ENCODE measurements around the gene BACE2. TPM values are rescaled to one million over a fixed set of nuclear protein-coding genes. Genes with fewer than 3 reads are reported as not detected.

Gene BACE2
- total and polyA plus RNA-seq, 2 of the 13 experiments (the other 11 are each of a cell fraction or from before 2014, with no cell fraction given) = 0.07 to 0.11 TPM

GRCh38 chr21:41251961-41252642 is 84.1 kb downstream of the BACE2 start:
- WGBS (ENCODE audit: low lambda C conversion rate) = 50% methylated on average over 12 of the region's 12 CpGs
- Histone ChIP-seq H3K27ac (ENCODE audit: extremely low read length, insufficient read depth, low read length) (no peak overlapping the region), H3K79me2 (ENCODE audit: insufficient read depth, low read length) (no peaks in the 10 kb centered on the region), H3K9ac (ENCODE audit: insufficient read depth, low read depth, low read length) (no peak overlapping the region), H3K9me3 (ENCODE audit: low read length) (peaks cover 10% of the 10 kb centered on the region; the same call in 1 of the 2 replicates), H3K4me1 (ENCODE audit: insufficient read depth, low read length) (peaks cover 10% of the 10 kb centered on the region; the same call in 1 of the 2 replicates), H2AFZ (ENCODE audit: low read length) (no peak overlapping the region), H4K20me1 (ENCODE audit: insufficient read depth, low read length) (no peaks in the 10 kb centered on the region), H3K4me2 (ENCODE audit: low read depth, low read length) (no peak overlapping the region), H3K27me3 (ENCODE audit: control insufficient read depth in 1 of 2, insufficient read depth in 2 of 2, low read length in 2 of 2) (peaks cover 0 to 4% of the 10 kb centered on the region in 2 experiments; a peak in 2 of 5 replicates), H3K4me3 (replicated peaks in 1 of 3; ENCODE audit: insufficient read depth in 1 of 3, low read depth in 2 of 3, low read length in 3 of 3) (no peak overlapping the region), H3K36me3 (replicated peaks in 1 of 2; ENCODE audit: control insufficient read depth in 1 of 2, insufficient read depth in 2 of 2, low read length in 2 of 2) (no peaks in the 10 kb centered on the region)
- ChIA-PET CTCF (ENCODE audit: low intra/inter-chr PET ratio, low total read pairs) (no interaction called here), POLR2A (no interaction called here)
- DNase-seq (ENCODE audit: low spot score) = no peak
- no peak for FAIRE-seq
- in situ Hi-C loops (cut with HindIII; ENCODE audit: extremely low pct_ligation_motif_present, low pct_unique_long_range_greater_than_20kb) = no loop called here
- intact Hi-C loops (cut with micrococcal nuclease; ENCODE audit: unreplicated experiment) = no loop called here
- no peak for ATAC-seq
- BruUV-seq (replicated peaks) = no TSS peak
- TF ChIP-seq, protein P1, sequence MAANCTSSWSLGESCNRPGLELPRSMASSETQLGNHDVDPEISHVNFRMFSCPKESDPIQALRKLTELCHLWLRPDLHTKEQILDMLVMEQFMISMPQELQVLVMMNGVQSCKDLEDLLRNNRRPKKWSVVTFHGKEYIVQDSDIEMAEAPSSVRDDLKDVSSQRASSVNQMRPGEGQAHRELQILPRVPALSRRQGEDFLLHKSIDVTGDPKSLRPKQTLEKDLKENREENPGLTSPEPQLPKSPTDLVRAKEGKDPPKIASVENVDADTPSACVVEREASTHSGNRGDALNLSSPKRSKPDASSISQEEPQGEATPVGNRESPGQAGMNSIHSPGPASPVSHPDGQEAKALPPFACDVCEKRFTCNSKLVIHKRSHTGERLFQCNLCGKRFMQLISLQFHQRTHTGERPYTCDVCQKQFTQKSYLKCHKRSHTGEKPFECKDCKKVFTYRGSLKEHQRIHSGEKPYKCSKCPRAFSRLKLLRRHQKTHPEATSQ (CRISPR knock-in tag; IDR thresholded peaks at IDR 0.05; ENCODE audit: borderline replicate concordance) = no peak
- TF ChIP-seq ZBTB25 (CRISPR knock-in tag; IDR thresholded peaks at IDR 0.05) = no peak
- no peak for TF ChIP-seq SNAPC5 (CRISPR knock-in tag; IDR thresholded peaks at IDR 0.05; ENCODE audit: borderline replicate concordance)
- no peak for TF ChIP-seq SP1 (IDR thresholded peaks at IDR 0.05)
- no peak for TF ChIP-seq SP1 (CRISPR knock-in tag; IDR thresholded peaks at IDR 0.05)
- no peak for TF ChIP-seq IKZF4 (CRISPR knock-in tag; IDR thresholded peaks at IDR 0.05; ENCODE audit: borderline replicate concordance, low read depth, not compliant biosample characterization)
- TF ChIP-seq ZNF230 (CRISPR knock-in tag; IDR thresholded peaks at IDR 0.05) = no peak
- TF ChIP-seq HINFP (CRISPR knock-in tag; IDR thresholded peaks at IDR 0.05; ENCODE audit: low read depth) = no peak
- TF ChIP-seq, protein P2, sequence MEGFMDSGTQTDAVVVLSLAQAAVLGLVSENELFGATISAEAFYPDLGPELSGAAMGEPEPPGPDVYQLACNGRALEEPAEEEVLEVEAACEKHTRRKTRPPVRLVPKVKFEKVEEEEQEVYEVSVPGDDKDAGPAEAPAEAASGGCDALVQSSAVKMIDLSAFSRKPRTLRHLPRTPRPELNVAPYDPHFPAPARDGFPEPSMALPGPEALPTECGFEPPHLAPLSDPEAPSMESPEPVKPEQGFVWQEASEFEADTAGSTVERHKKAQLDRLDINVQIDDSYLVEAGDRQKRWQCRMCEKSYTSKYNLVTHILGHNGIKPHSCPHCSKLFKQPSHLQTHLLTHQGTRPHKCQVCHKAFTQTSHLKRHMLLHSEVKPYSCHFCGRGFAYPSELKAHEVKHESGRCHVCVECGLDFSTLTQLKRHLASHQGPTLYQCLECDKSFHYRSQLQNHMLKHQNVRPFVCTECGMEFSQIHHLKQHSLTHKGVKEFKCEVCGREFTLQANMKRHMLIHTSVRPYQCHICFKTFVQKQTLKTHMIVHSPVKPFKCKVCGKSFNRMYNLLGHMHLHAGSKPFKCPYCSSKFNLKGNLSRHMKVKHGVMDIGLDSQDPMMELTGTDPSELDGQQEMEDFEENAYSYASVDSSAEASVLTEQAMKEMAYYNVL (CRISPR knock-in tag; IDR thresholded peaks at IDR 0.05; ENCODE audit: borderline replicate concordance) = no peak
- no peak for TF ChIP-seq PHB2 (IDR thresholded peaks at IDR 0.05; ENCODE audit: partially characterized antibody)
- TF ChIP-seq ZMAT3 (CRISPR knock-in tag; conservative IDR thresholded peaks at IDR 0.05) = no peak
